Erythroblast (primary cell): ENCODE measurements around the gene CTH.
"Not testable (repeated sequence)": the region's sequence is repeated elsewhere in the genome, so short reads cannot be mapped to it uniquely, and the experiment has no call there.

Source experiments
- DNase-seq, 2 experiments: peaks; one replicate each; lab custom pipeline; 2025; lab: John Stamatoyannopoulos, UW
- GATA1 ChIP-seq: IDR thresholded peaks from 2 replicates; pipeline ENCODE4 v1.6.1; 2011; ENCODE audit warnings: low read depth, mild to moderate bottlenecking, control low read depth, low read length, moderate library complexity
- POLR2A ChIP-seq: IDR thresholded peaks from 2 replicates; pipeline ENCODE4 v1.6.1; 2011; ENCODE audit warnings: mild to moderate bottlenecking, low read length

CTH gene

DNA sequence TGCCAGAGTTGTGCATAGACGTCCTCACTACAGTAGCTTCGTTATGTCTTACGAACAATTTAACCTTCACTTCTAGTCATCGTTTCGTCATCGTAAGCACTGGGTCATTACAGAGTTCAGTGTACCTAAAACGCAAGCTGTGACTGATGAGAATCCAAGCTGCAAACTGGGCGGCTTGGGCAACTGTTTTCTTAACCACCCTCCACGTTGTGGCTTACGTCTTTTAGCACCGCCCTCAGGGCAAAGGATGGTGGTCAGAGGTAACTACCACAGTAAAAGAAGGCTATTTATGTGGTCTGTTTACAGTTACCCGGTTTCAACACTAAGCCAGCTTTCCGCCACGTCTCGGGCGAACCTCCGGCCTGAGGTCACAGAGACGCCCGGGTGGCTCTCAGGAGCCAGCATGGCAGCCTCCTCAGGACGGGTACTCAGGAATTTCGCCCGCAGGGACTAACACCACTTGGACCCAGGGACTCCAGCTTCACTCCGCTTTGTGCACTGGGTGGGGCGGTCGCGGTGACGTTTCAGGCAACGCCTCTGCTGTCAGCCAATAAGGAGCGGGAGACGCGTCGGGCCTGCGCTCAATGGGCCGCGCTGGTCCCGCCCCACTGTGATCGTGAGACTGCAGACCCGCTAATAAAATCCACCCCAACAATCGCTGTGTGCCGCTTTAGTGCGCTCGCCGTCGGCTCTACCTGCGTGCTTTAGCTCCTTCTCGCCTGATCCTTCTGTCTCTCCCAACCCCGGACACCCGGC is at the start of gene CTH:
Gene CTH, plus strand, starts transcription at position 665 of the 756 bp plus-strand sequence. CDS start 148 bp downstream, outside the sequence.
- peak; percentile 98 to 99 for DNase-seq
- TF ChIP-seq POLR2A (peak; percentile 99), GATA1 (no peak)

DNA sequence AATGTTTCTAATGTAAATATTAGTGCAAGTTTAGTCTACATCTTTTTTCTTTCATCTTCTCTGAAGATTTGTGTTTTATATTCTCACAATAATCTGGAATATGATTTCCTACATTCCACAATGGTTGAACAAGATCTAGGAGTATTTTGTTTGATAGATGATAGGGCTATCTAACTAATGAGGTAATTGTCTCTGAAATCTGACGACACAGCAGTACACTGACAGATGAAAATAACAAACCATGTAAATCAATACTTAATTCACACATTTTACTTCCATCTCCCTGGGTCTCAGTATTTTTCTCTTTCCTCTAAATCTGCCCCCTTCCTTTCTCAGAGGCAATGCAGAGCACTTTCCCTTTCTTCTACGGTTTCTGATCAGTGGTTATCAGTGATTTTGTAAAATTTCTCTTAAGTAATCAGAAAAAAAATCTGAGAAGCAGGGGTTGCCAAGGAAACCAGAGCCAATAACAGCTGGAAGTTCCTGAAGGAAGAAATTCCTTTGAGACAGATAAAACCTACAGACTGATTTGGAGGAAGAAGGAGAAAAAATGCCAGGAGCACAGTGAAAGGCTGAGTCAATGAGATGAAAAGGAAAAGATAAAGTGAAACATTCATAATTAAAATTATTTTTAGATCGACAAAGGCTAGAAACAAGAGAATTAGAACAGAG is 49.2 kb upstream of the CTH start:
- TF ChIP-seq GATA1 (no peak), POLR2A (no peak)
- DNase-seq: no peak

DNA sequence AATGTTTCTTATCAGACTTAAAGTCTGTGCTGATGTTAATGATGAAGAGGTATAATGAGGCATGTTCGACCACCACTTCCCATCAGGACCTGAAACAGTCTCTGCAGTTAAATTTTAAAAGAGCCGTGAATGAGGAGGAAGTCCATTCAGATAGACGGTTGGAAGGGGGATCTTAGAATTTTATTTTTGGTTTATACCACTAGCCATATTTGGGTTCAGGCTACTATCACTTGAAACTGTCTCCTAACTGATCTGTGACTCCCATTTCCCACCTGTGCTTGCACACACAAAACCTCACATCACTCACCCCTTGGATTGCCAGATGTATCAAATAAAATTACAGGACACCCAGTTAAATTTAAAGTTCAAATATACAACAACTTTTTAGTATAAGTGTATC is 46.6 kb upstream of the CTH start:
- no peak for DNase-seq
- no peak for TF ChIP-seq GATA1
- no peak for TF ChIP-seq POLR2A

- DNase-seq: not testable (repeated sequence)
Measured at GRCh38 chr1:70366425-70366952, 44.6 kb upstream of the CTH start.

DNA sequence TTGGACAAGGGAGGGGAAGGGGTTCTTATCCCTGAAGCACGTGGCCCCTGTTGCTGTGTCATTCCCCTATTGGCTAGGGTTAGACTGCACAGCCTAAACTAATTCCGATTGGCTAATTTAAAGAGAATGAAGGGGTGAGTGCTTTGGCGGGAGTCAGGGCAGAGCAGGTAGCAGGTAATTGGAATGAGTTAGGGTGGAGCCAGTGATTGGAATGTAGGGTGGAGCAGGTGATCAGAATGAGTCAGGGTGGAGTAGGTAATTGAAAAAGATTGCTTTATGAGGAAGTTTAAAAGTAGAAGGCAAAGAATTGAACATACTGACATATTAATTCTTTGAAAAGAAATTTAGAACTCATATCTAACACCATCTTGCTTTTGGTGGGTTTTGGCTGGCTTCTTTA is 44.1 kb upstream of the CTH start:
- DNase-seq: not testable (repeated sequence)

DNA sequence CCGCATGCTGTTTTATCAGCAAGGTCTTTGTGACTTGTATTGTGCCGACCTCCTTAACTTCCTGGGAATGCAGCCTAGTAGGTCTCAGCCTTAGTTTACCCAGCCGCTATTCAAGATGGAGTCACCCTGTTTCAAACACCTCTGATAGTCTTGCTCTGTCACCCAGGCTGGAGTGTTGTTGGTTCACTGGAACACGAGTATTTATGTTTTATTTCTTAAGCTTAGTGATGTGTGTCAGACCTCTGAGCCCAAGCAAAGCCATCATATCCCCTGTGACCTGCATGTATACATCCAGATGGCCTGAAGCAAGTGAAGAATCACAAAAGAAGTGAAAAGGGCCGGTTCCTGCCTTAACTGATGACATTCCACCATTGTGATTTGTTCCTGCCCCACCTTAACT is 43.7 kb upstream of the CTH start:
- not testable (repeated sequence) for DNase-seq

DNA sequence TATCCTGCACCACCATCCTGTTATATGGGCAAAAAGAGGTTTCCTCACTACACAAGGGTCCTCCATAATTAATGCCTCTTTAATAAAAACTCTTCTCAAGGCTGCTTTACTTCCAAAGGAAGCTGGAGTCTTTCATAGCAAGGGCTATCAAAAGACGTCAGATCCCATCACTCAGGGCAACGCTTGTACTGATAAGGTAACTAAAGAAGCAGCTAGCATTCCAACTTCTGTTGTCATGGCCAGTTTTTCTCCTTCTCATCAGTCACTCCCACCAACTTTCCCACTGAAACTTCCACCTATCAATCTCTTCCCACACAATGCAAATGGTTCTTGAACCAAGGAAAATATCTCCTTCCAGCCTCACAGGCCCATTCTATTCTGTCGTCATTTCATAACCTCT is 39.5 kb upstream of the CTH start:
- DNase-seq: not testable (repeated sequence)

- no peak for DNase-seq
- TF ChIP-seq GATA1: no peak
- no peak for TF ChIP-seq POLR2A
Measured at GRCh38 chr1:70372426-70372825, 38.6 kb upstream of the CTH start.

DNA sequence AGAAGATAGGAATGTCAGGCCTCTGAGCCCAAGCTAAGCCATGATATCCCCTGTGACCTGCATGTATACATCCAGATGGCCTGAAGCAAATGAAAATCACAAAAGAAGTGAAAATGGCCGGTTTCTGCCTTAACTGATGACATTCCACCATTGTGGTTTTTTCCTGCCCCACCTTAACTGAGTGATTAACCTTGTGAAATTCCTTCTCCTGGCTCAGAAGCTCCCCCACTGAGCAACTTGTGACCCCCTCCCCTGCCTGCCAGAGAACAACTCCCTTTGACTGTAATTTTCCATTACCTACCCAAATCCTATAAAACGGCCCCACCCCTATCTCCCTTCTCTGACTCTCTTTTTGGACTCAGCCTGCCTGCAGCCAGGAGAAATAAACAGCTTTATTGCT is 37.5 kb upstream of the CTH start:
- DNase-seq: not testable (repeated sequence)

GRCh38 chr1:70376196-70376595 is 34.9 kb upstream of the CTH start:
- DNase-seq: no peak
- TF ChIP-seq POLR2A: no peak
- TF ChIP-seq GATA1: no peak

DNA sequence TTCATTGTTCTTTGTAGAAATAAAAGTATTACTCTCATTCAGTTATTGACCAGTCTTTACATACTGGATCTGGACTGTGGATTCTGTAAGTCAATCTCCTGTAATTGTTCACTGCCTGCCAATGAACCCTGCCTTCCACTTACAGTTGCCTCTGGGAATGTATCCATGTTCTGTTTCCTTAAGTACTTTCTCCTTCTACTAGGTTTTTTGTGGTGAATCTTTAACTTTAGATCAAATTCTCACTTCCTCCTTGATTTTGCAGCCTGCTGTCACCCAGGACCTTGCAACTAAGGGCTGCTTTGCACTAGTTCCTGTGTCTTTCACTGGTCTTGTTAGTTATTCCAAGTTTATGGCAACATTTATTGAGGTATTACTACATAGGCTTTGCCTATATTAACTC is 28.4 kb upstream of the CTH start:
- no peak for DNase-seq
- no peak for TF ChIP-seq GATA1
- TF ChIP-seq POLR2A: no peak

DNA sequence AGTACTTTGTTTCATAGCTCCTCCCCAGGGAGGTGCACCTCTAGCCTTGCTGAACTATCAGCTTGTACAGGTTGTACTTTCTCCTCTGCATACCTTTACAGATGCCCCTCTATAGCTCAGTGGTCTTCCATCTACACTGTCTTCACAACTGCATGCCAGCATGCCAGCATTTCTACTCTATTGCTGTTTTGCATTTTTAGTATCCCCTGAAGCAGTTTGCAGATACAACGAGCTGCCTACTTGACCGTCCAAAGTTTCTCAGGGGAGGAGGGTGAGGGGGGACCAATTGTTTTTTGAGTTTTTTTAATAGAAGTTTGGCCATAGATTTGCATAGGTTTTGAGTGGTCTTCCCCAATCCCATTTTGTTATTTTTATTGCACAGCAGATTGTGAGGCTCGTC is 27.6 kb upstream of the CTH start:
- no peak for TF ChIP-seq GATA1
- TF ChIP-seq POLR2A: no peak
- no peak for DNase-seq

- TF ChIP-seq POLR2A: no peak
- TF ChIP-seq GATA1: no peak
- DNase-seq: no peak
Measured at GRCh38 chr1:70384542-70384941, 26.5 kb upstream of the CTH start.

GRCh38 chr1:70385477-70385876 is 25.6 kb upstream of the CTH start:
- no peak for DNase-seq
- TF ChIP-seq GATA1 (no peak), POLR2A (no peak)

DNA sequence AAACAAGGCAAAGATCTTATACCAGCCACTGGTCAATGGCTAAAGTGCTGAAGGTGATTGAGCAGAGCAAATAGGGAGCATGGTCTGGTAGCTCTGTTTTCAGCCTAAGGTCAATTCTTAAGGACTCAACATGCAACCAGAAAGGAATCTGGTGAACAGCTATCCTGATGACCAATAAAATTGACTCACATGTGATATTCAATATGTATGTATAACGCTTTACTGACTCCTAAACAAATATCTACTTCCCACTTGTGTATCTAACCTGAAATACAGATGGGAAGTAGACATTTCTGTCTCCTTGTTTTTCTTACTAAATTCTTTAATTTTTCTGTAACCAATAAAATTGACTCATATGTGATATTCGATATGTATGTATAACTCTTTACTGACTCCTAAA is 24.9 kb upstream of the CTH start:
- TF ChIP-seq GATA1: no peak
- TF ChIP-seq POLR2A: no peak
- no peak for DNase-seq

- TF ChIP-seq GATA1 (no peak), POLR2A (no peak)
- DNase-seq: no peak
Measured at GRCh38 chr1:70387507-70387906, 23.6 kb upstream of the CTH start.

DNA sequence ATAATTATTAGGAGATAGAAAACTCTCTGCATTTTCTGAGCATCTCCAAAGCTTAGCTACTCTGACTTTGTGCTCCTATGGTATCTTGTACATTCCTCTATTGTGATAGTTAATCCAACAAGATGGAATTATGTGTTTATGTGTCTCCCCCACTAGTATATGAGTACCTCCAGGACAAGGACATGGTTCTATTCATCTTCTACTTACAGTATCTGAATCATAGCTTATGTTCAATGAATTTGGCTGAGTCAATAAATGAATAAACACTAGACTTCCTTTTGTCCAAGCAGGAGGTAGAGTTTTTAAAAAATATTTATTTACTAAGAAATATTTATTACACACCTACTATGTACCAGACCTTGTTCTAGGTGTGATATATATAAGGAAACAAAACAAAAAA is 18.4 kb upstream of the CTH start:
- TF ChIP-seq POLR2A (no peak), GATA1 (no peak)
- DNase-seq: no peak
